NT2/D1 (cell line): ENCODE data around the gene COL23A1.

Experiments used
- SUZ12 ChIP-seq: IDR thresholded peaks from 2 replicates; pipeline ENCODE4 v1.6.1; 2011; ENCODE audit not compliant: insufficient read length, insufficient read depth; ENCODE audit errors: extremely low read depth
- YY1 ChIP-seq: IDR thresholded peaks from 2 replicates; pipeline ENCODE4 v1.6.1; 2011; ENCODE audit not compliant: insufficient read length, insufficient read depth
- ZNF274 ChIP-seq: IDR thresholded peaks from 2 replicates; pipeline ENCODE4 v1.6.1; 2011; ENCODE audit warnings: mild to moderate bottlenecking, low read depth, low read length

- TF ChIP-seq ZNF274, result no peak
- TF ChIP-seq YY1, result no peak
- TF ChIP-seq SUZ12, result no peak
These were observed 306.7 kb downstream of the COL23A1 start for GRCh38 chr5:178283520-178283919.
